Inflammatory macrophage treated with lipopolysaccharide for 4 hours (primary cell): ENCODE data around the gene SLC39A12.

Experiments
- DNase-seq: peaks from one replicate; pipeline ENCODE4 v3.0.0-alpha.2; 2020

The SLC39A12 gene

GRCh38 chr10:17965649-17966235 is 14.0 kb downstream of the SLC39A12 start:
- DNase-seq = no peak

- no peak for DNase-seq
Observed at GRCh38 chr10:17974505-17974904, 22.8 kb downstream of the SLC39A12 start.

GRCh38 chr10:17980846-17981565 is 29.3 kb downstream of the SLC39A12 start:
- no peak for DNase-seq

GRCh38 chr10:17981766-17982380 is 30.2 kb downstream of the SLC39A12 start:
- DNase-seq = no peak

GRCh38 chr10:17984056-17984455 is 32.3 kb downstream of the SLC39A12 start:
- DNase-seq = peak; percentile 42

- DNase-seq = no peak
Observed at GRCh38 chr10:17984563-17984962, 32.8 kb downstream of the SLC39A12 start.

- DNase-seq = peak; percentile 37
Observed at GRCh38 chr10:17989908-17990767, 38.4 kb downstream of the SLC39A12 start.

- DNase-seq = no peak
Observed at GRCh38 chr10:17992266-17992665, 40.5 kb downstream of the SLC39A12 start.

GRCh38 chr10:17993361-17993760 is 41.6 kb downstream of the SLC39A12 start:
- no peak for DNase-seq

GRCh38 chr10:18000601-18001000 is 48.9 kb downstream of the SLC39A12 start:
- DNase-seq = no peak

- DNase-seq = no peak
Observed at GRCh38 chr10:18005445-18005780, 53.7 kb downstream of the SLC39A12 start.

GRCh38 chr10:18005781-18006456 is 54.2 kb downstream of the SLC39A12 start:
- no peak for DNase-seq

GRCh38 chr10:18008986-18009385 is 57.3 kb downstream of the SLC39A12 start:
- no peak for DNase-seq

GRCh38 chr10:18010050-18010449 is 58.3 kb downstream of the SLC39A12 start:
- peak; percentile 15 for DNase-seq

- no peak for DNase-seq
Observed at GRCh38 chr10:18020523-18020922, 68.8 kb downstream of the SLC39A12 start.

- no peak for DNase-seq
Observed at GRCh38 chr10:18021725-18022480, 70.2 kb downstream of the SLC39A12 start.

GRCh38 chr10:18043148-18044006 is 91.7 kb downstream of the SLC39A12 start:
- DNase-seq = no peak

- DNase-seq = no peak
Observed at GRCh38 chr10:18044976-18045720, 93.4 kb downstream of the SLC39A12 start.

- DNase-seq = no peak
Observed at GRCh38 chr10:18056583-18056982, 104.9 kb downstream of the SLC39A12 start.

- DNase-seq = no peak
Observed at GRCh38 chr10:18059826-18060559, 108.3 kb downstream of the SLC39A12 start.
